Measurements from ENCODE around the gene TRIM4. TPM values are rescaled to one million over a fixed set of nuclear protein-coding genes. Genes with fewer than 3 reads are reported as not detected.
"Not testable (repeated sequence)": the region's sequence is repeated elsewhere in the genome, so short reads cannot be mapped to it uniquely, and the experiment has no call there.

The TRIM4 gene
- total RNA-seq, 1 donor from 2014 or later: 13.7 TPM

DNA sequence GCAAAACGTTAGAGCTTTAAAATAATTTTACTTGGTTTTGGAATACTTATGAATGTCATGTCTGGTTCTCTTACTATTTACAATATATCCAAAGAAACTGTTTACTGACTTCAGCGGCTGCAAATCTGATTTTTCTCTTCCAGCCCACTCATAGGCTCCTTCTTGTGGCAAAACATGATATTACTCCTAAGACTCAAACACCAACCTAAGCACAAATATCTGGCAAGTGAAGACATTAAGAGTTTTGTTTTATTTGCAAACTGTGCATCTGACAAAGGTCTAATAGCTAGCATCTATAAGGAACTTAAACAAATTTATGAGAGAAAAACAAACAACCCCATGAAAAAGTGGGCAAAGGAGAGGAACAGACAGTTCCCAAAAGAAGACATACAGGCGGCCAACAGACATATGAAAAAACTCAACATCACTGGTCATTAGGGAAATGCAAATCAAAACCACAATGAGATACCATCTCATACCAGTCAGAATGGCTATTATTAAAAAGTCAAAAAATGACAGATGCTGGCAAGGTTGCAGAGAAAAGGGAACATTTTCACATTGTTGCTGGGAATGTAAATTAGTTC lies 30.4 kb upstream of the TRIM4 start:
- TF ChIP-seq, protein P1, sequence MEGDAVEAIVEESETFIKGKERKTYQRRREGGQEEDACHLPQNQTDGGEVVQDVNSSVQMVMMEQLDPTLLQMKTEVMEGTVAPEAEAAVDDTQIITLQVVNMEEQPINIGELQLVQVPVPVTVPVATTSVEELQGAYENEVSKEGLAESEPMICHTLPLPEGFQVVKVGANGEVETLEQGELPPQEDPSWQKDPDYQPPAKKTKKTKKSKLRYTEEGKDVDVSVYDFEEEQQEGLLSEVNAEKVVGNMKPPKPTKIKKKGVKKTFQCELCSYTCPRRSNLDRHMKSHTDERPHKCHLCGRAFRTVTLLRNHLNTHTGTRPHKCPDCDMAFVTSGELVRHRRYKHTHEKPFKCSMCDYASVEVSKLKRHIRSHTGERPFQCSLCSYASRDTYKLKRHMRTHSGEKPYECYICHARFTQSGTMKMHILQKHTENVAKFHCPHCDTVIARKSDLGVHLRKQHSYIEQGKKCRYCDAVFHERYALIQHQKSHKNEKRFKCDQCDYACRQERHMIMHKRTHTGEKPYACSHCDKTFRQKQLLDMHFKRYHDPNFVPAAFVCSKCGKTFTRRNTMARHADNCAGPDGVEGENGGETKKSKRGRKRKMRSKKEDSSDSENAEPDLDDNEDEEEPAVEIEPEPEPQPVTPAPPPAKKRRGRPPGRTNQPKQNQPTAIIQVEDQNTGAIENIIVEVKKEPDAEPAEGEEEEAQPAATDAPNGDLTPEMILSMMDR (IDR thresholded peaks at IDR 0.05; ENCODE audit: partially characterized antibody, unreplicated experiment): no peak
- Mint-ChIP-seq H3K27ac (ENCODE audit: unreplicated experiment) (no peak overlapping the region), H3K4me3 (ENCODE audit: unreplicated experiment) (no peak overlapping the region), H3K27me3 (ENCODE audit: unreplicated experiment) (no peaks in the 10 kb centered on the region), H3K36me3 (ENCODE audit: unreplicated experiment) (peaks cover 4% of the 10 kb centered on the region), H3K9me3 (ENCODE audit: unreplicated experiment) (no peaks in the 10 kb centered on the region), H3K4me1 (ENCODE audit: low read depth, unreplicated experiment) (no peaks in the 10 kb centered on the region)
- no peak for DNase-seq

DNA sequence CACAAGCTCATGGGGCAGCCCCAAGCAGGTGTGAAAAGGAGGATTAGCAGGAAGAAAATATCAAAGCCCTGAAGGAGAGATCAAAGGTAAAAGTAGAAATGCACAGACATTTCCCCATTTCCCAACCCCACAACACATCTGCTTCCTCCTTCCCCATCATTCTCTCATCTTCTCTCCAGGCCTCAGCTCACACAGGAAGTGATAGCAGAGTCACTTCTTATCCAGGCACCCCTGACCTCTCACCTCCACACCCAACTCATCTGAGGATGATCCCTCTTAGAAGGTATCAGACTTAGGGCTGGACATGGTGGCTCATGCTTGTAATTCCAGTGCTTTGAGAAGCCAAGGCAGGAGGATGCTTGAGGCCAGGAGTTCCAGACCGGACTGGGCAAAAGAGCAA lies 28.3 kb upstream of the TRIM4 start:
- DNase-seq: no peak
- H3K4me1 Mint-ChIP-seq (ENCODE audit: low read depth, unreplicated experiment): no peaks in the 10 kb centered on the region
- no peak overlapping the region for H3K27ac Mint-ChIP-seq (ENCODE audit: unreplicated experiment)
- no peaks in the 10 kb centered on the region for H3K27me3 Mint-ChIP-seq (ENCODE audit: unreplicated experiment)
- H3K9me3 Mint-ChIP-seq (ENCODE audit: unreplicated experiment): no peaks in the 10 kb centered on the region
- TF ChIP-seq, protein P1 (IDR thresholded peaks at IDR 0.05; ENCODE audit: partially characterized antibody, unreplicated experiment): no peak
- H3K4me3 Mint-ChIP-seq (ENCODE audit: unreplicated experiment): no peak overlapping the region
- H3K36me3 Mint-ChIP-seq (ENCODE audit: unreplicated experiment): peaks cover 4% of the 10 kb centered on the region

DNA sequence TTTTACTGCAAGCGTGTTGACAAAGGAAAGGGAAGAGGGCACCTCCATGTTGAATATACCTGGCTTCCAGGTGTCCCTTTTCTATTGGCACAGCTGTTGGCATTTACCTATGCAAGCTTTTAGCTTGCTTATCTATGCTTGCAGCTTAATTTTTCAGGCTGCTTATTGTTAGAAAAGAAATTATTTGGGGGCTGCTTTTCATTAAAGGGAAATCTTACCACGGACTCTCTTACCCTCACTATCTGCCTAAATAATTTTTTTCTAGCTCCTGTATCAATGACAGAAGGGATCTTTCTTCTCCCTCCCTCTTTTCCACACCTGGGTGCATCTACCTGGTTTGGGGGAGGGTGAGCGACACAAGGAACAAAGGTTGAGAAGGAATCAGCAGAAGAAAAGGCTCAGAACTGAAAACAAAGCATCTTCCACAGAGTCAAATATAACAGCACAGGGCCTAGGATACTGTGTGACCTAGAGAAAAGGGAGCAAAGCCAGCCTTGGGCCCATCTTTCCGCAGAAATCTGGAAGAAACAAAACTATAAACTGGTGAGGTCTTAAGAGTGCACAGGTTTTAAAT lies 25.3 kb upstream of the TRIM4 start:
- H3K9me3 Mint-ChIP-seq (ENCODE audit: unreplicated experiment): no peaks in the 10 kb centered on the region
- TF ChIP-seq, protein P1 (IDR thresholded peaks at IDR 0.05; ENCODE audit: partially characterized antibody, unreplicated experiment): no peak
- no peak overlapping the region for H3K27ac Mint-ChIP-seq (ENCODE audit: unreplicated experiment)
- no peaks in the 10 kb centered on the region for H3K27me3 Mint-ChIP-seq (ENCODE audit: unreplicated experiment)
- no peak for DNase-seq
- H3K4me1 Mint-ChIP-seq (ENCODE audit: low read depth, unreplicated experiment): no peaks in the 10 kb centered on the region
- no peaks in the 10 kb centered on the region for H3K36me3 Mint-ChIP-seq (ENCODE audit: unreplicated experiment)
- no peak overlapping the region for H3K4me3 Mint-ChIP-seq (ENCODE audit: unreplicated experiment)

DNA sequence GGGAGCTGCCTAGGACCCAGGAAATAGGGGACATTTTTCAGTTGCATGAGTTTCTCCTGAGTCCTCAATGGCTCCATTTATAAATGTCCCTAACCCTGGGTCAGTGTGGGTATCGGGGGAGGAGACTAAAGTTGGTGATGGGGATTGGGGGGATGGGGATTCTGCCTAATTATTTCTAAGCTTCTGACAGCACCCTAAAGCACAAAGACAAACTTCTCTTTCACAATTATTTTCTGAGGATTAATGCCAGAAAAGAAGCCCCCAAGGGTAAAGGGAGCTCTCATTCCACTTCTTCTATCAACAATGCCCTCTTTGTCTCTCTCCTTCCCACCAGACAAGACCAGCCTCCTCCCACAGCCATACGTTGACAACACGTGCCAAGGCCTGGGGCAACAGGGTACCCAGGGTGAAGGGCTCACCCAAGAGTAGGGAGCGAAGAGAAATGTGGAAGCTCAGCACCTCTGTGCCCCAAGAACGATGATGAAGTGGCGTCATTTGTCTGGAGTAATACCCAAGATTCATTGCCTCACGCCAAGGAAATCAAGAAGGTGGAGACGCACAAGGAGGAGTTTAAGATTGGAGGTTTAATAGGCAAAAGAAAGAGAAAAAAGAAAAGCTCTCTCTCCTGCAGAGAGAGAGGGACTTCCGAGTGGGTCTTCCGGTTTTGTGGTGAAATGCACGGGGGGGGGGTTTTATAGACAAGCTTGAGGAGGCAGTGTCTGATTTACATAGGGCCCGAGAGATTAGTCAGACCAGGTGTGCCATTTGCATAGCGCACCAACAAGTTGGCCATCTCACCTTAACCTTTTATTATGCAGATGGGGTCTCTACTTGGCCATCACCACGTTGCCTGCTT lies 24.5 kb upstream of the TRIM4 start:
- TF ChIP-seq, protein P1 (IDR thresholded peaks at IDR 0.05; ENCODE audit: partially characterized antibody, unreplicated experiment): no peak
- no peak overlapping the region for H3K27ac Mint-ChIP-seq (ENCODE audit: unreplicated experiment)
- no peaks in the 10 kb centered on the region for H3K9me3 Mint-ChIP-seq (ENCODE audit: unreplicated experiment)
- H3K36me3 Mint-ChIP-seq (ENCODE audit: unreplicated experiment): no peaks in the 10 kb centered on the region
- H3K27me3 Mint-ChIP-seq (ENCODE audit: unreplicated experiment): no peaks in the 10 kb centered on the region
- no peak overlapping the region for H3K4me3 Mint-ChIP-seq (ENCODE audit: unreplicated experiment)
- H3K4me1 Mint-ChIP-seq (ENCODE audit: low read depth, unreplicated experiment): no peaks in the 10 kb centered on the region
- no peak for DNase-seq

DNA sequence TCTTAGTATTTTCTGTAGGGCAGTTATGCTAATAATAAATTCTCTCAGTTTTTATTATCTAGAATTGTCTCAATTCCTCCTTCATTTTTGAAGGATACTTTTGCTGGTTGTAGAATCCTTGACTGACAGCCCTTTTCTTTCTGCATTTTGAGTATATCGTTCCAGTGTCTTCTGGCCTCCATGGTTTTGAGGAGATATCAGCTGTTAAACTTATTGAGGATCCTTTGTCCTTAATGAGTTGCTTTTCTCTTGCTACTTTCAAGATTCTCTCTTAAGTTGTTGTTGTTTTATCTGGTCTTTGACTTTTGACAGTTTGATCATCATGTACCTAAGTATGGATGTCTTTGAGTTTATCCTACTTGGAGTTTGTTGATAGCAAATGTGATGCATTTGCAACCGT lies 19.0 kb upstream of the TRIM4 start:
- Mint-ChIP-seq H3K27ac (ENCODE audit: unreplicated experiment) (no peak overlapping the region), H3K4me1 (ENCODE audit: low read depth, unreplicated experiment) (no peaks in the 10 kb centered on the region), H3K4me3 (ENCODE audit: unreplicated experiment) (no peak overlapping the region), H3K27me3 (ENCODE audit: unreplicated experiment) (no peaks in the 10 kb centered on the region), H3K36me3 (ENCODE audit: unreplicated experiment) (no peaks in the 10 kb centered on the region), H3K9me3 (ENCODE audit: unreplicated experiment) (peaks cover 4% of the 10 kb centered on the region)
- TF ChIP-seq, protein P1 (IDR thresholded peaks at IDR 0.05; ENCODE audit: partially characterized antibody, unreplicated experiment): no peak
- no peak for DNase-seq

DNA sequence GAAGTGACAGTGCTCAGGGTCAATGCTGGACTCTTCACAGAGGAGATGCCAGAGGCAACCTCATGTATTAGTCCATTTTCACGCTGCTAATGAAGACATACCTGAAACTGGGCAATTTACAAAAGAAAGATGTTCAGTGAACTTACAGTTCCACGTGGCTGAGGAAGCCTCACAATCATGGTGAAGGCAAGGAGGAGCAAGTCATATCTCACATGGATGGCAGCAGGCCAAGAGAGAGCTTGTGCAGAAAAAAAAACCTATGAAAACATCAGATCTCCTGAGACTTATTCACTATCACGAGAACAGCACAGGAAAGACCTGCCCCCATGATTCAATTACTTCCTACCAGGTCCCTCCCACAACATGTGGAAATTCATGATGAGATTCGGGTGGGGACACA lies 15.7 kb upstream of the TRIM4 start:
- H3K4me3 Mint-ChIP-seq (ENCODE audit: unreplicated experiment); H3K36me3 Mint-ChIP-seq (ENCODE audit: unreplicated experiment); H3K4me1 Mint-ChIP-seq (ENCODE audit: low read depth, unreplicated experiment); H3K9me3 Mint-ChIP-seq (ENCODE audit: unreplicated experiment); H3K27ac Mint-ChIP-seq (ENCODE audit: unreplicated experiment); DNase-seq; H3K27me3 Mint-ChIP-seq (ENCODE audit: unreplicated experiment): not testable (repeated sequence)

All from glutamatergic neuron (in vitro differentiated cells).